OCI-LY3 (cell line): ENCODE data around the gene PFDN5.

Source experiments
- H2AFZ ChIP-seq: fragments of 200-600, 300-600 bp; shearing (Covaris generic); 2 replicates; pipeline ENCODE4 v1.6.0; 2014; ENCODE audit warnings: antibody characterized with exemption, low read depth, low read length
- H3K27ac ChIP-seq: fragments of 200-600, 300-600 bp; sonication (generic); 2 replicates; pipeline ENCODE4 v1.5.1; 2014; ENCODE audit warnings: mild to moderate bottlenecking, low read length, moderate library complexity, mixed read lengths
- H3K27me3 ChIP-seq: fragments of 200-600, 300-600 bp; sonication (generic); 2 replicates; pipeline ENCODE4 v1.6.1; 2014; ENCODE audit warnings: low read depth, low read length, mixed read lengths
- H3K36me3 ChIP-seq: fragments of 200-600, 300-600 bp; sonication (generic); replicated peaks from 2 replicates; pipeline ENCODE3; 2014; ENCODE audit warnings: low read depth, low read length, mixed read lengths
- H3K4me1 ChIP-seq: fragments of 300-600, 200-600 bp; sonication (generic); 2 replicates; pipeline ENCODE4 v1.6.1; 2014; ENCODE audit warnings: low read length, mixed read lengths
- H3K4me2 ChIP-seq: fragments of 200-600, 300-600 bp; sonication (generic); 2 replicates; pipeline ENCODE4 v1.6.1; 2014; ENCODE audit warnings: low read length, mixed read lengths
- H3K4me3 ChIP-seq: fragments of 300-600, 200-600 bp; sonication (generic); 2 replicates; pipeline ENCODE4 v1.5.1; 2014; ENCODE audit warnings: antibody characterized with exemption, mild to moderate bottlenecking, low read length, moderate library complexity
- H3K79me2 ChIP-seq: fragments of 300-600, 200-600 bp; shearing (Covaris generic); 2 replicates; pipeline ENCODE4 v1.6.1; 2014; ENCODE audit warnings: mild to moderate bottlenecking, low read length, mixed read lengths
- H3K9ac ChIP-seq: fragments of 300-600, 200-600 bp; shearing (Covaris generic); 2 replicates; pipeline ENCODE4 v1.6.0; 2014; ENCODE audit warnings: mild to moderate bottlenecking, low read length, moderate library complexity
- H3K9me3 ChIP-seq: fragments of 200-600, 300-600 bp; shearing (Covaris generic); 2 replicates; pipeline ENCODE4 v1.6.1; 2014; ENCODE audit warnings: low read length, mixed read lengths; ENCODE audit not compliant: insufficient read depth
- H4K20me1 ChIP-seq: fragments of 200-600, 300-600 bp; sonication (generic); 2 replicates; pipeline ENCODE4 v1.6.1; 2016; ENCODE audit warnings: low read length, mixed read lengths; ENCODE audit not compliant: insufficient read depth
- CTCF ChIP-seq: fragments of 200-600, 300-600 bp; sonication (generic); IDR thresholded peaks from 2 replicates; pipeline ENCODE4 v1.5.1; 2014; ENCODE audit warnings: antibody characterized with exemption, low read length, low read depth
- EZH2phosphoT487 ChIP-seq: fragments of 200-600 bp; shearing (Covaris generic); IDR thresholded peaks from 2 replicates; pipeline ENCODE4 v1.6.1; 2018; ENCODE audit warnings: antibody characterized with exemption, mixed run types, low read depth

PFDN5 gene

DNA sequence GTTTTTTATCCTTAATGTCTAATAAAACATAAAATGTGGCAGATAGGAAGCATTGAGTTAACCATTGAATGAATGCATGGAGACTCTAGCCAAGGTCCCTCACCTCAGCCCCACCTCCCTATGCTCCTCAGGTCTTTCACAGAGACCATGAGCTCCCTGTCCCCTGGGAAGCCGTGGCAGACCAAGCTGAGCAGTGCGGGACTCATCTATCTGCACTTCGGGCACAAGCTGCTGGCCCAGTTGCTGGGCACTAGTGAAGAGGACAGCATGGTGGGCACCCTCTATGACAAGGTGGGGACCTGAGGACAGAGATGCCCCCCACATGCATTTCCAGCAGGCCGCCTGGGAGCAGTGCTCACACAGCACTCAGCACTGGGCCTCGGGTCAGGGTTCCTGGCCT lies 7.6 kb downstream of the PFDN5 start:
- Histone ChIP-seq H3K27ac (no peak overlapping the region), H3K4me3 (no peak overlapping the region), H3K9ac (no peak overlapping the region), H3K9me3 (no peaks in the 10 kb centered on the region), H4K20me1 (no peaks in the 10 kb centered on the region), H3K4me2 (no peak overlapping the region), H3K4me1 (peaks cover 13% of the 10 kb centered on the region), H2AFZ (no peak overlapping the region), H3K36me3 (peaks cover 35% of the 10 kb centered on the region), H3K79me2 (peaks cover 12% of the 10 kb centered on the region), H3K27me3 (no peaks in the 10 kb centered on the region)
- TF ChIP-seq EZH2phosphoT487 (no peak), CTCF (no peak)

GRCh38 chr12:53306826-53307225 lies 11.5 kb downstream of the PFDN5 start:
- H3K36me3 ChIP-seq = peaks cover 36% of the 10 kb centered on the region

GRCh38 chr12:53308276-53308675 lies 12.9 kb downstream of the PFDN5 start:
- Histone ChIP-seq H3K79me2 (no peaks in the 10 kb centered on the region), H3K27ac (no peak overlapping the region), H3K4me2 (no peak overlapping the region), H3K9ac (no peak overlapping the region), H3K4me1 (no peaks in the 10 kb centered on the region), H4K20me1 (no peaks in the 10 kb centered on the region), H3K4me3 (no peak overlapping the region), H3K9me3 (no peaks in the 10 kb centered on the region), H3K36me3 (peaks cover 31% of the 10 kb centered on the region), H3K27me3 (no peaks in the 10 kb centered on the region), H2AFZ (no peak overlapping the region)
- TF ChIP-seq CTCF = no peak
- no peak for TF ChIP-seq EZH2phosphoT487

More at GRCh38 chr12:53306826-53307225, 11.5 kb downstream of the PFDN5 start:
- Histone ChIP-seq H3K9me3 (no peaks in the 10 kb centered on the region), H3K4me3 (no peak overlapping the region), H3K4me2 (no peak overlapping the region), H3K4me1 (no peaks in the 10 kb centered on the region), H3K79me2 (no peaks in the 10 kb centered on the region), H3K27ac (no peak overlapping the region), H3K9ac (no peak overlapping the region), H3K27me3 (no peaks in the 10 kb centered on the region), H2AFZ (no peak overlapping the region), H4K20me1 (no peaks in the 10 kb centered on the region)
- TF ChIP-seq EZH2phosphoT487 (no peak), CTCF (no peak)

DNA sequence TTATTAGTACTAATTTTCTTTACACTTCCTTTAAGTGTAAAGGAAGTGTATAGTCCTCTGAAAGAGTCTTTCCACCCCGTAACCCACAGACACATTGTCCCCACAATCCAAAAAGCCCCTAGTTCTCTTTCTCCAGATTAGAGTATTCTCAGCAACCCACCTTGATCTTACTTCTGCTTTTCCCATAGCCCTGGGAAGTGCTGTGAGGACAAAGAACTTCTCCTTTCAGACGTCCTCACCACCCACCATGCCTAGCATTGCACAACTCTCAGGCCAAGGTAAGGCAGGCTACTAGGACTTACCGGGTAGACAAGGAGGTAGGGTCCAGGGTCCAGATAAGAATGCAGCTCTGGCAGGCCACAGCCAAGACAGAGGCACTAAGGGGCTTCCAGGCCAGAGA lies 18.7 kb downstream of the PFDN5 start:
- H4K20me1 ChIP-seq = no peaks in the 10 kb centered on the region
- H3K9me3 ChIP-seq = no peaks in the 10 kb centered on the region
- peaks cover 22% of the 10 kb centered on the region for H3K36me3 ChIP-seq
- H3K9ac ChIP-seq = no peak overlapping the region
- no peaks in the 10 kb centered on the region for H3K79me2 ChIP-seq
- TF ChIP-seq CTCF (no peak), EZH2phosphoT487 (no peak)
- H3K27ac ChIP-seq = no peak overlapping the region
- no peak overlapping the region for H3K4me3 ChIP-seq
- H3K4me1 ChIP-seq = peaks cover 6% of the 10 kb centered on the region; the same call in 1 of the 2 replicates
- no peaks in the 10 kb centered on the region for H3K27me3 ChIP-seq
- H2AFZ ChIP-seq = no peak overlapping the region
- no peak overlapping the region for H3K4me2 ChIP-seq
